SK-N-SH (cell line): ENCODE results near the gene PAQR3. TPM values are rescaled to one million over a fixed set of nuclear protein-coding genes. Genes with fewer than 3 reads are reported as not detected.

Experiments
- CTCF ChIA-PET: fragments of 300-600, 350-600 bp; formaldehyde crosslinking; extraction: SDS; loops from one replicate; lab custom pipeline; 2021; lab: Yijun Ruan, JAX
- POLR2A ChIA-PET: fragments of 350-600 bp; sonication (Branson Sonifier 250); formaldehyde crosslinking; extraction: SDS; loops from one replicate; lab custom pipeline; 2020; ENCODE audit warnings: antibody characterized with exemption, inconsistent platforms; lab: Yijun Ruan, JAX
- DNase-seq: peaks from one replicate; pipeline ENCODE4 v3.0.0; 2012
- H2AFZ ChIP-seq: fragments of 200-600 bp; sonication (generic); 2 replicates; pipeline ENCODE4 v1.8.1; 2016; ENCODE audit warnings: antibody characterized with exemption, mild to moderate bottlenecking, low read depth
- H3F3A ChIP-seq: fragments of 200-600 bp; sonication (generic); replicated peaks from 2 replicates; pipeline ENCODE3; 2016; ENCODE audit warnings: antibody characterized with exemption, mild to moderate bottlenecking; ENCODE audit not compliant: insufficient read depth
- H3K27ac ChIP-seq, 2 experiments: fragments of 200-500 bp in 1 of 2; fragments of 200-600 bp in 1 of 2; sonication (Bioruptor generic) in 1 of 2; sonication (generic), shearing (Covaris generic) in 1 of 2; 2 replicates each; pipeline versions ENCODE4 v1.5.1 to v1.6.1; 2014 to 2016; ENCODE audit warnings: low read depth in 2 of 2, inconsistent platforms in 1 of 2, low read length in 1 of 2, mild to moderate bottlenecking in 1 of 2, mixed read lengths in 1 of 2
- H3K27me3 ChIP-seq: fragments of 200-600 bp; sonication (generic), shearing (Covaris generic); 2 replicates; pipeline ENCODE4 v1.6.1; 2016; ENCODE audit warnings: mixed run types; ENCODE audit not compliant: insufficient read depth
- H3K36me3 ChIP-seq, 2 experiments: fragments of 200-500 bp in 1 of 2; fragments of 200-600 bp in 1 of 2; sonication (Bioruptor generic) in 1 of 2; sonication (generic) in 1 of 2; replicated peaks in 1 of 2; 2 replicates each; pipeline versions ENCODE3 to v1.5.1; 2014 to 2016; ENCODE audit warnings: low read length in 1 of 2, mild to moderate bottlenecking in 1 of 2; ENCODE audit not compliant: insufficient read depth in 2 of 2, control insufficient read depth in 1 of 2
- H3K4me1 ChIP-seq, 2 experiments: fragments of 200-500 bp in 1 of 2; fragments of 200-600 bp in 1 of 2; sonication (Bioruptor generic) in 1 of 2; sonication (generic), shearing (Covaris generic) in 1 of 2; 2 replicates each; pipeline versions ENCODE4 v1.5.1 to v1.6.1; 2014 to 2016; ENCODE audit warnings: low read depth in 1 of 2, low read length in 1 of 2, mixed run types in 1 of 2; ENCODE audit not compliant: insufficient read depth in 2 of 2, control insufficient read depth in 1 of 2
- H3K4me2 ChIP-seq: fragments of 200-600 bp; sonication (generic), shearing (Covaris generic); 2 replicates; pipeline ENCODE4 v1.6.1; 2017; ENCODE audit warnings: mixed run types
- H3K4me3 ChIP-seq, 2 experiments: fragments of 200-500 bp in 1 of 2; fragments of 200-600 bp in 1 of 2; sonication (Bioruptor generic) in 1 of 2; sonication (generic), shearing (Covaris generic) in 1 of 2; 2 replicates each; pipeline versions ENCODE4 v1.5.1 to v1.8.1; 2014 to 2016; ENCODE audit warnings: low read depth in 2 of 2, inconsistent platforms in 1 of 2, low read length in 1 of 2, mild to moderate bottlenecking in 1 of 2, mixed read lengths in 1 of 2, moderate library complexity in 1 of 2
- H3K79me2 ChIP-seq: fragments of 200-600 bp; sonication (generic); 2 replicates; pipeline ENCODE4 v1.8.1; 2017; ENCODE audit warnings: mild to moderate bottlenecking; ENCODE audit not compliant: insufficient read depth
- H3K9ac ChIP-seq: fragments of 200-600 bp; sonication (generic); 2 replicates; pipeline ENCODE4 v1.6.1; 2017; ENCODE audit warnings: mixed run types
- H3K9me2 ChIP-seq: fragments of 200-600 bp; sonication (generic); 2 replicates; pipeline ENCODE4 v1.6.1; 2017; ENCODE audit warnings: mixed run types
- H3K9me3 ChIP-seq: fragments of 200-600 bp; sonication (generic); 2 replicates; pipeline ENCODE4 v1.6.1; 2017; ENCODE audit warnings: mixed run types, mild to moderate bottlenecking, moderate library complexity
- H4K20me1 ChIP-seq: fragments of 200-600 bp; sonication (generic); 2 replicates; pipeline ENCODE4 v1.6.1; 2017; ENCODE audit warnings: mild to moderate bottlenecking, mixed run types; ENCODE audit not compliant: insufficient read depth
- EP300 ChIP-seq, 2 experiments: IDR thresholded peaks; 2 replicates each; pipeline versions ENCODE4 v1.4.0 to v1.6.1; 2012; ENCODE audit warnings: borderline replicate concordance in 1 of 2, low read depth in 1 of 2, low read length in 1 of 2
- FOSL2 ChIP-seq: IDR thresholded peaks from 2 replicates; pipeline ENCODE4 v1.4.0; 2012; ENCODE audit warnings: low read depth, mild to moderate bottlenecking, moderate library complexity, borderline replicate concordance
- FOXJ3 ChIP-seq: sonication (generic); formaldehyde crosslinking; IDR thresholded peaks from 2 replicates; pipeline ENCODE4 v1.5.1; 2020; ENCODE audit warnings: mild to moderate bottlenecking, missing genetic modification reagents
- FOXM1 ChIP-seq: IDR thresholded peaks from 2 replicates; pipeline ENCODE4 v1.4.0; 2012; ENCODE audit warnings: low read depth, mild to moderate bottlenecking
- GATA2 ChIP-seq: sonication (generic); formaldehyde crosslinking; IDR thresholded peaks from 2 replicates; pipeline ENCODE4 v1.5.0; 2020; ENCODE audit warnings: mild to moderate bottlenecking, missing genetic modification reagents
- NFIC ChIP-seq: IDR thresholded peaks from 2 replicates; pipeline ENCODE4 v1.4.0; 2012; ENCODE audit warnings: borderline replicate concordance
- POLR2AphosphoS5 ChIP-seq: IDR thresholded peaks from 2 replicates; pipeline ENCODE4 v1.6.1; 2012; ENCODE audit warnings: low read depth, low read length
- RAD21 ChIP-seq: IDR thresholded peaks from 2 replicates; pipeline ENCODE4 v1.6.1; 2012; ENCODE audit warnings: mild to moderate bottlenecking, low read length
- RCOR1 ChIP-seq: fragments of 150-350 bp; IDR thresholded peaks from 2 replicates; pipeline ENCODE4 v1.6.1; 2017; ENCODE audit warnings: antibody characterized with exemption, low read length
- RFX5 ChIP-seq: IDR thresholded peaks from 2 replicates; pipeline ENCODE4 v1.6.1; 2012; ENCODE audit warnings: mild to moderate bottlenecking, improper control_type of control experiment, low read length
- SMC3 ChIP-seq: IDR thresholded peaks from 2 replicates; pipeline ENCODE4 v1.6.1; 2012; ENCODE audit warnings: low read depth, low read length, improper control_type of control experiment
- TAF1 ChIP-seq: IDR thresholded peaks from 2 replicates; pipeline ENCODE4 v1.6.1; 2012; ENCODE audit warnings: low read depth, mild to moderate bottlenecking, low read length, moderate library complexity, borderline replicate concordance
- TEAD4 ChIP-seq: IDR thresholded peaks from 2 replicates; pipeline ENCODE4 v1.4.0; 2012; ENCODE audit warnings: mild to moderate bottlenecking, borderline replicate concordance; ENCODE audit not compliant: insufficient read depth
- WGBS: methylation state at CpG from one replicate; pipeline ENCODE4 v1.1.6; 2017; ENCODE audit warnings: low lambda C conversion rate; 5-methylcytosine and 5-hydroxymethylcytosine counted together
- polyA plus RNA-seq, 3 experiments: library from polyadenylated mRNA; depleted of rRNA; stranded (reverse); fragments of >200 nt; gene quantifications; 2 replicates each; pipeline ENCODE4 v1.2.3, GENCODE V29; 2012
- TF ChIP-seq, protein P1 (sequence below): fragments of 150-350 bp; IDR thresholded peaks from 2 replicates; pipeline ENCODE4 v1.6.1; 2016; ENCODE audit warnings: mild to moderate bottlenecking, low read depth, low read length
- TF ChIP-seq, protein P2 (sequence below): IDR thresholded peaks from 2 replicates; pipeline ENCODE4 v1.4.0; 2012; ENCODE audit warnings: low read depth, borderline replicate concordance
- TF ChIP-seq, protein P3 (sequence below): fragments of 200-600 bp; sonication (generic); IDR thresholded peaks from 2 replicates; pipeline ENCODE4 v1.6.1; 2017; ENCODE audit warnings: antibody characterized with exemption, mild to moderate bottlenecking, moderate library complexity
- TF ChIP-seq, protein P4 (sequence below): fragments of 150-350 bp; IDR thresholded peaks from 2 replicates; pipeline ENCODE4 v1.6.1; 2017; ENCODE audit warnings: antibody characterized with exemption, low read length, low read depth, borderline replicate concordance

PAQR3 gene
- polyA plus RNA-seq, 1 of the 3 experiments (the other 2 are of a cell fraction), result 10.3 TPM

DNA sequence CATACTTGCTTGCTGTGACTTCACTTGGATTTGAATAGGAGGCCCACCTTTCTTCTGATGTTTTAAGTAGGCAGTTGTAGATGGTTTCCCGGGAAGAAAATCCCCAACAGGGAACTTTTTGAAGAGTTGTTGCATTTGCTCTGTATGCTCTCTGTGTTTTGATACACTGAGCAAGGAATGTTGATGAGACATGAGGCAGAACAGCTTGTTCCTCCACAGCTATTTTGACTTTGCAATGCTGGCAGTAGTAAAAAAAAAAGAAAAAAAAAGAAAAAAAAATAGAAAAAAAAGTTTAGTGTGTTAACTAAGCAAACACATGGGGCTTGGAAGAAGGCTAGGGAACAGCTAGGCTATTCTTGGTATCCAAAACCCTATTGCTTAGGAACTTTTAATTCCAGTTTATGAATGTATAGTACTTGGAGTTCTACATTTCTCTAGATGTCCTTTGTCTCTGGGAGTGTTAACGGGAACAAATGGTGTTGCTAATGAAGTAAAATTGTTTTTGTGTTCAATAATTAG, 23.4 kb upstream of the PAQR3 start:
- ChIA-PET POLR2A (no interaction called here), CTCF (interaction anchor here (5.0 kb wide), 1 partner anchor 10 kb away, joined by 30 read pairs; no protein-coding TSS in a partner anchor)
- H3F3A ChIP-seq, result no peaks in the 10 kb centered on the region
- H2AFZ ChIP-seq, result no peak overlapping the region
- no peak for DNase-seq
- H3K79me2 ChIP-seq, result no peaks in the 10 kb centered on the region
- H4K20me1 ChIP-seq, result no peaks in the 10 kb centered on the region
- no peak overlapping the region for H3K9ac ChIP-seq
- H3K27me3 ChIP-seq, result no peaks in the 10 kb centered on the region
- H3K4me2 ChIP-seq, result no peak overlapping the region
- TF ChIP-seq RFX5 (no peak), SMC3 (no peak), RAD21 (no peak), FOXM1 (no peak), EP300 (IDR thresholded peaks at IDR 0.05; ENCODE audit: borderline replicate concordance in 1 of 2, low read depth in 1 of 2, low read length in 1 of 2) (no peak), TEAD4 (no peak), NFIC (no peak), RCOR1 (no peak), POLR2AphosphoS5 (no peak), TAF1 (no peak), GATA2 (CRISPR knock-in tag) (no peak), FOSL2 (no peak), FOXJ3 (CRISPR knock-in tag) (no peak)
- TF ChIP-seq, protein P1, sequence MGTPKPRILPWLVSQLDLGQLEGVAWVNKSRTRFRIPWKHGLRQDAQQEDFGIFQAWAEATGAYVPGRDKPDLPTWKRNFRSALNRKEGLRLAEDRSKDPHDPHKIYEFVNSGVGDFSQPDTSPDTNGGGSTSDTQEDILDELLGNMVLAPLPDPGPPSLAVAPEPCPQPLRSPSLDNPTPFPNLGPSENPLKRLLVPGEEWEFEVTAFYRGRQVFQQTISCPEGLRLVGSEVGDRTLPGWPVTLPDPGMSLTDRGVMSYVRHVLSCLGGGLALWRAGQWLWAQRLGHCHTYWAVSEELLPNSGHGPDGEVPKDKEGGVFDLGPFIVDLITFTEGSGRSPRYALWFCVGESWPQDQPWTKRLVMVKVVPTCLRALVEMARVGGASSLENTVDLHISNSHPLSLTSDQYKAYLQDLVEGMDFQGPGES, result no peak
- TF ChIP-seq, protein P2, sequence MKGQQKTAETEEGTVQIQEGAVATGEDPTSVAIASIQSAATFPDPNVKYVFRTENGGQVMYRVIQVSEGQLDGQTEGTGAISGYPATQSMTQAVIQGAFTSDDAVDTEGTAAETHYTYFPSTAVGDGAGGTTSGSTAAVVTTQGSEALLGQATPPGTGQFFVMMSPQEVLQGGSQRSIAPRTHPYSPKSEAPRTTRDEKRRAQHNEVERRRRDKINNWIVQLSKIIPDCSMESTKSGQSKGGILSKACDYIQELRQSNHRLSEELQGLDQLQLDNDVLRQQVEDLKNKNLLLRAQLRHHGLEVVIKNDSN, result no peak
- TF ChIP-seq, protein P3, sequence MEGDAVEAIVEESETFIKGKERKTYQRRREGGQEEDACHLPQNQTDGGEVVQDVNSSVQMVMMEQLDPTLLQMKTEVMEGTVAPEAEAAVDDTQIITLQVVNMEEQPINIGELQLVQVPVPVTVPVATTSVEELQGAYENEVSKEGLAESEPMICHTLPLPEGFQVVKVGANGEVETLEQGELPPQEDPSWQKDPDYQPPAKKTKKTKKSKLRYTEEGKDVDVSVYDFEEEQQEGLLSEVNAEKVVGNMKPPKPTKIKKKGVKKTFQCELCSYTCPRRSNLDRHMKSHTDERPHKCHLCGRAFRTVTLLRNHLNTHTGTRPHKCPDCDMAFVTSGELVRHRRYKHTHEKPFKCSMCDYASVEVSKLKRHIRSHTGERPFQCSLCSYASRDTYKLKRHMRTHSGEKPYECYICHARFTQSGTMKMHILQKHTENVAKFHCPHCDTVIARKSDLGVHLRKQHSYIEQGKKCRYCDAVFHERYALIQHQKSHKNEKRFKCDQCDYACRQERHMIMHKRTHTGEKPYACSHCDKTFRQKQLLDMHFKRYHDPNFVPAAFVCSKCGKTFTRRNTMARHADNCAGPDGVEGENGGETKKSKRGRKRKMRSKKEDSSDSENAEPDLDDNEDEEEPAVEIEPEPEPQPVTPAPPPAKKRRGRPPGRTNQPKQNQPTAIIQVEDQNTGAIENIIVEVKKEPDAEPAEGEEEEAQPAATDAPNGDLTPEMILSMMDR, result no peak
- TF ChIP-seq, protein P4, sequence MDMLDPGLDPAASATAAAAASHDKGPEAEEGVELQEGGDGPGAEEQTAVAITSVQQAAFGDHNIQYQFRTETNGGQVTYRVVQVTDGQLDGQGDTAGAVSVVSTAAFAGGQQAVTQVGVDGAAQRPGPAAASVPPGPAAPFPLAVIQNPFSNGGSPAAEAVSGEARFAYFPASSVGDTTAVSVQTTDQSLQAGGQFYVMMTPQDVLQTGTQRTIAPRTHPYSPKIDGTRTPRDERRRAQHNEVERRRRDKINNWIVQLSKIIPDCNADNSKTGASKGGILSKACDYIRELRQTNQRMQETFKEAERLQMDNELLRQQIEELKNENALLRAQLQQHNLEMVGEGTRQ, result no peak
- TF ChIP-seq, all 33 proteins: peak for 0
- no peak overlapping the region for H3K27ac ChIP-seq
- no peak overlapping the region for H3K4me3 ChIP-seq
- 90% methylated on average over 2 of the region's 2 CpGs for WGBS
- no peaks in the 10 kb centered on the region for H3K4me1 ChIP-seq
- H3K9me3 ChIP-seq, result no peaks in the 10 kb centered on the region
- no peaks in the 10 kb centered on the region for H3K36me3 ChIP-seq
- no peaks in the 10 kb centered on the region for H3K9me2 ChIP-seq
